GM18517 (cell line): Measurements from ENCODE around the gene GON7.
A peak's percentile ranks its signal among the peaks of the same experiment; 100 is the strongest.
"Not testable (repeated sequence)": the region's sequence is repeated elsewhere in the genome, so short reads cannot be mapped to it uniquely, and the experiment has no call there.

Experiments used
- ATAC-seq: cut with Tn5 transposase; IDR thresholded peaks from one replicate; pipeline ENCODE4 v1.9.1; 2021; ENCODE audit warnings: mild to moderate bottlenecking, moderate library complexity; ENCODE audit not compliant: unreplicated experiment

GON7 gene

DNA sequence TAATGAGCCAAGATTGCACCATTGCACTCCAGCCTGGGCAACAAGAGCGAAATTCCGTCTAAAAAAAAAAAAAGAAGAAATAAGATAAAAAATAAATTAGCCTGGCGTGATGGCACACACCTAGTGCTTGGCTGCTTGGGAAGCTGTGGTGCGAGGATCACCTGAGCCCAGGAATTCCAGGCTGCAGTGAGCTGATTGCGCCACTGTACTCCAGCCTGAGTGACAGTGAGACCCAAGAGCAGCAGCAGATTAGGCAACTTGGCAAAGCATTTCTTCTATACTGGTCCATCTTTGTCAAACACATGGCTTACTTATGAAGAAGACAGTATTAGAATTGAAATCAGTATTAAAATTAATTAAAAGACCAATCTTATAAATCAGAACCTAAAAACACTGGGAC lies 6.3 kb downstream of the GON7 start:
- no peak for ATAC-seq

DNA sequence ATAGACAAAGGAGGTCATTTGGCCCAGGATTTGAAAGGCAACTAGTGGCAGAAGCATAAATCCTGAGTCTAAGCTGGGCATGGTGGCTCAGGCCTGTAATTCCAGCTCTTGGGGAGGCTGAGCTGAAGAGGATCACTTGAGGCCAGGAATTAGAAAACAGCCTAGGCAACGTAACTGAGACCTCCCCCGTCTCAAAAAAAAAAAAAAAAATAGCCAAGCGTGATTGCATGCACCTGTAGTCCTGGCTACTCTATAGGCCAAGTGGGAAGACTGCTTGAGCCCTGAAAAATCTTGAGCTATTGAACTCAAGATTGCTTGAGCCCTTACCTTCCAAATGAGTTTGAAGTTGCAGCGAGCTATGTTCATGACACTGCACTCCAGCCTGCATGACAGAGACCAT lies 7.8 kb downstream of the GON7 start:
- ATAC-seq: no peak

DNA sequence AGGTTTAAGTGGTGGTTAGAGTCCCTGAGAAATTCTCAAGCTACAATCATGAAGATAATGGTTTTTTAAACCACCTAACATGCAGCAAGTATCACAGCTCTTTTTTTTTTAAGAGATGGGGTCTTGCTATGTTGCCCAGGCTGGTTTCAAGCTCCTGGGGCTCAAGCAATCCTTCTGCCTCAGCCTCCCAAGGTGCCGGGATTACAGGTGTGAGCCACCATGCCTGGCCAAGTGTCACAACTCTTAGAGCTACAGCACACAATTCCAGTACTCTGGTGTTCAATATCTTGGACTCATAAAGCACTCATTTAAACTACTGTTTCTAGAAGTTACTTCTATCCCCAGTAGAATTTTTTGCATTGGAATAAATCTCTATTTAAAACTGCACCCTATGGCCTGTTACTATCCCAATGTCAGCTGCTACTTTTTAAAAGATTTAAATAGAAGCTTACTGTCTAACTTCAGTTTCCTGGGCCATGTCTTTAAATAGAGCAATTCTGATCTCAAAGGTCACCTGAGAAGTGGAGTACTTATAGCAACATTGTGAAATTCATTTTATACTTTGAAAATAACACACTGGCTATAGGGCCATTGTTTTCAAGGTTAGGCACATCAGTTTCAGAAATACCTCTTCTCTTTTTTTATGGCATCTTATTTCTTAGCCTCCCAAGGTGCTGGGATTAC lies 11.4 kb downstream of the GON7 start:
- no peak for ATAC-seq

DNA sequence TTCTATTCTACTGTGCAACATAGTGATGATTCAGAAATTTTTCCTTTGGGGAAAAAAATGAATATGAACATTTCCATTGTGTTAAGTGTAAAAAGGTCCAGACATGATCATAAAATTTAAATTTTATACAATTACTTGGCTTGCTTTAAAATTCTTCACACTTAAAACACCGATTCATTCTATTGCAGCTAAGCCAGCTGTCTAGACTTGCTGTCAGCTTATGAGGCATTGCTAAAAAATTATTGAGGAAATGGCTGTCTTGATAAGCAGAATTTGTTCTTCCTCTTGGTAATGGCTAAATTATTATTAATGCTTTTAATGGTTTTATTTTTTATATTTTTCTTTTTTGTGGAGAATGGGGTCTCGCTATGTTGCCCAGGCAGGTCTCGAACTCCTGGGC lies 19.9 kb downstream of the GON7 start:
- ATAC-seq: no peak

DNA sequence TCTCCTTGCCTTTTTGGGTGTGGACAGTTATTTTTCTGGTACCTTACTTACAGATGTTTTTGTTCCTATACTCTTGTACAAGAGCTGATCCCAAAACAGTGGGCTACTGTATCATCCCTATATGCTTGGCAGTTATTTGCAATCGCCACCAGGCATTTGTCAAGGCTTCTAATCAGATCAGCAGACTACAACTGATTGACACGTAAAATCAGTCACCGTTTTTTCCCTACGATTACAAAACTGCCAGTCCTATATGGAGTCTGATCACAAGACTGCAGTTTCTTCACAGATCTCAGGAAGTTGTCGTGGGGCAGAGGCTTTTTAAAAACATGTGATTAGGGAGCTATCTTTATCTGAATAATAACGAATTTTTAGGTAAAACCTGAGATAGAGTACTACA lies 20.4 kb downstream of the GON7 start:
- no peak for ATAC-seq

DNA sequence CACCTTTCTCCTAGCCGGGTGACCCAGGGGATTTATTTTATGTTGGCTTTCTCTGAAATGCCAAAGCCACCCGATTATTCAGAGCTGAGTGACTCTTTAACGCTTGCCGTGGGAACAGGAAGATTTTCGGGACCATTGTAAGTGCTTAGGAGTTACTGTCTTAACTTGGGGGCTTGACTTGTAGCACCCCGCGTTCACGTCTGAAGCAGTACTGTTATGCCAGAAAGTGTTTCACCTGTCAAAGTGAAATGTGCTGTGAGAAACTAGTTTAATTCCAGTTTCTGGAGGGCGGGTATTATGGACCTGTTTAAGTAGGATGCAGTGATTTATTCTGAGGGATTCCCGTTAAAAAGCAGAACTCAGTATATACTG lies 21.5 kb downstream of the GON7 start:
- ATAC-seq: no peak

DNA sequence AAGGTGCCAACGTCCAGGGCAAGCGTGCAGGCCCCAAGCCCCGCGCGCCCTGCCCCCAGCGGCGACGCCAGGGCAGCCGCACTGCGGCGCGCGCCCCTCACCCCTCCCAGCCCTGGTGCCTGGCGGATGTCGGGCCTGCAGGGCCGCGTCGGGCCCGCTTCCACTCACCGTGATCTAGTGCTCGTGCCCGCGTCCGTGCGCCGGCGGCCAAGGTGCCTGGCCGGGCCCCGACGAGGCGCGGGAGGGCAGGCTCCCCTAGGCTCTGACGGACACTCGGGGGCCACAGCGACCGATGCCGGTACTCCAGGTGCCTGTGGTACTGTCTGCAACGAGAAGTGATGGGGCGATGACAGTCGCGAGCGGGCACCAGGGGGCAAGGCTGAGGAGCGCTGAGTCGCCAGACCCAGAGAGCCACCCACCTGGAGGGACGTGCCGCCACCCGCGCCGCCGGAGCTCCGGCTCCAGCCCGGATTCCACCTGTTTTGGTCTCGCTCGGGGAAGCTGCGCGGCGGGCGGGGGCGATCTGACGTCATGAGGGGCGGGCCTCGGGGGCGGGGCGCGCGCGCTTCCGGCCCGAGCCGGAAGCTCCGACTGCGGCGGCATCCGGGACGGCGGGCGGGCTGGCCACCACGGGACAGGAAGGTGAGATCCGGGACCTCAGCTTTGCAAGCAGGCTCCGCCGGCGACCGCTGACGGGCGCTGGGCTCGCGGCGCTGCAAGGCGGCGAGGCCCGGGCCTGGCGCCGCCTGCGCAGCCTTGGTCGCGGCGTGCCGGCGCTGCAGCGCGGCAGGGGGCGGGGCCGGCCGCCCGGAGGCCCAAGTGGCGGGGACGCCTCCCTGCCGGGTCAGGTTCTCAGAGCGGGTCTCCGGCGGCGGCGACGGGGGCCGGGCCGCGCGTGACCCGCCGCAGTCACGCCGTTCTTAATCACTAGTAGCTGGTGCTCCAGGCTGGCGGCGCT lies 22.2 kb downstream of the GON7 start, which contains the start of the genes LYSET and MOAP1:
Gene LYSET, plus strand, starts transcription at position 927 of the 958 bp plus-strand sequence. CDS start 89 bp downstream, outside the sequence.
Gene MOAP1, minus strand, starts transcription at position 507 of the 958 bp plus-strand sequence. CDS start 655 bp downstream, outside the sequence.
- peak; percentile 86 for ATAC-seq

DNA sequence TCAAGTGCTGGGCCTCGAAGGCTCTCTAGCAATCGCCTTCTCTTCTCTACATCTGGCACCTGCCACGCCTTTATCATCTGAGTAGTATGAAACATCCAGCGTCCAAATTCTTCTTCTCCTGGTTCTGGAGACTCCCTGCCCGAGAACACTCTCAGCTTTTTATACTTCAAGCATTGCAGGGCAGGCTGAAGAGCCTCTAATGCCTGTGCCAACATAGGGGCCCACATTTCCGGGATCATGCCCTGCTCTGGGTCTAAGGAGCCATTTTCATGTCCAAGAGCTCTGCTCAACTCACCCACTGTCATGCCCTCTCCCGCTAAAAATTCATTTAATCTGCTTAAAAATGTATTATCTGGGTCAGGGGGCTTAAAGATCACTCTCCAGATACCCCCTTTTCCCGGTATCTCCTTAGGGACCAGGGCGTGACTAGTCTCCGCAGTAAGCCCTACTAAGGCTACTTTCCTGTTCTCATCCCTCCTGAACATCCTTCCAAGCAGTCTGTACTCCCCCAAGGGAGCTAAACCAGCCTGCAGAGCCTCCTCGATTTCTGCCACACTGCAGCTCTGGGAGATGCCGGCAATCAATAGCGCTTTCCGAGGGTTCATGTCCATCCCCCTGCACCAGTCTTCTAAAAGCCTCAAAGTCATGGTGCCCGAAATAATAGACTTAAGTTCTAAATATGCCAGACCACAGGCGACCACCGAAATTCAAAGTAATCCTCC lies 23.1 kb downstream of the GON7 start:
- ATAC-seq: no peak

DNA sequence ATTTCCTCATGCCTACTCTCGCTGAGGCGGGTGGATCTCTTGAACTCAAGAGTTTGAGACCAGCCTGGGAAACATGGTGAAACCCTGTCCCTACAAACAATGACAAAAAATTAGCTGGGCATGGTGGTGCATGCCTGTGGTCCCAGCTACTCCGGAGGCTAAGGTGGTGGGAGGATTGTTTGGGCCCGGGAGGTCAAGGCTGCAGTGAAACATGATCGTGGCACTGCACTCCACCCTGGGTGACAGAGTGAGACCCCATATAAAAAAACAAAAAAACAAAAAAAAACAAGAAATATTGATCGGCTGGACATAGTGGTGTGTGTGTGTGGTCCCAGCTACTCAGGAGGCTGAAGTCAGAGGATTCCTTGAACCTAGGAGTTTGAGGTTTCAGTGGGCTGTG lies 31.4 kb downstream of the GON7 start:
- no peak for ATAC-seq

DNA sequence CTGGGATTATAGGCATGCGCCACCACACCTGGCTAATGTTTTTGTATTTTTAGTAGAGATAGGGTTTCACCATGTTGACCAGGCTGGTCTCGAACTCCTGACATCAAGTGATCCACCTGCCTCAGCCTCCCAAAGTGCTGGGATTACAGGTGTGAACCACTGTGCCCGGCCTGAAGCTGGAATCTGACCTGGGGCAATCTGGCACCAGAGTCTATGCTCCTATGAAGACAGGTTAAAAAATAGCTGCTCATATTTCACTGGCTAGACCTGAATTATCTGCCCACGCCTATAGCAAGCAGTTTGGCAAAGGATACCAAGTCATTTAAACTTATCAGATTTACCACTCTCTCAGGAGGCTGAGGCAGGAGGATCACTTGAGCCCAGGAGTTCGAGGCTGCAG lies 32.1 kb downstream of the GON7 start:
- ATAC-seq: not testable (repeated sequence)

DNA sequence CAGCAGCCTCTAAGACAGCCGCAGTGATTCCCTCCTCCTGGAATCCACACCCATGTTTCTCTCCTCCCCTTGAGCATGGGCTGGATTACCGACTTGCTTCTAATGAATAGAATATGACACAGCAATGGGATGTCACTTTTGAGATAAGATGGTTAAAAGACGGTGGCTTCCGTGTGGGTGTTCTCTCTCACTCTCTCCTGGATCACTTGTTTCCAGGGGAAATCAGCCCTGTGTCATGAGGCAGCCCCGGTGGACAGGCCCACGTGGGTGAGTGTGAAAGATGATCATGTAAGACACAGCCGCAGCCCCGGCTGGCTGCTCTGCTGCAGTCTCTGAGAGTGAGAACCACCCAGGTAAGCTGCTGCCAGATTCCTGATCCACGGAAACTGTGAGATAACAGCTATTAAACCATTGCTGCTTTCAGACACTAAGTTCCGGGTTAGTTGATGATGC lies 32.9 kb downstream of the GON7 start:
- ATAC-seq: no peak

DNA sequence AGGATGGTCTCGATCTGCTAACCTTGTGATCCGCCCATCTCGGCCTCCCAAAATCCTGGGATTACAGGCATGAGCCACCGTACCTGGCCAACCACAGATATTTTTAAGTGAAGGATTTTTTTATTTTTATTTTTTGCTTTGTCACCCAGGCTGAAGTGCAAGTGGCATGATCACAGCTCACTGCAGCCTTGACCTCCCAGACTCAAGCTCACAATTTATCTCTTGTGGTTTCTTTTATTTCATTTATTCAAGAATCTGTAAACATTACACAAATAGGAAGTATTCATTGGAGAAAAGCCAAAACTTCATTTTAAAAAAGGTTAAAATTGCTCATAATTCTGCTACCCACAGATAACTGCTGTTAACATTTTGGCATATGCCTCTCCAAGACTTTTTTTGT lies 35.5 kb downstream of the GON7 start:
- no peak for ATAC-seq

DNA sequence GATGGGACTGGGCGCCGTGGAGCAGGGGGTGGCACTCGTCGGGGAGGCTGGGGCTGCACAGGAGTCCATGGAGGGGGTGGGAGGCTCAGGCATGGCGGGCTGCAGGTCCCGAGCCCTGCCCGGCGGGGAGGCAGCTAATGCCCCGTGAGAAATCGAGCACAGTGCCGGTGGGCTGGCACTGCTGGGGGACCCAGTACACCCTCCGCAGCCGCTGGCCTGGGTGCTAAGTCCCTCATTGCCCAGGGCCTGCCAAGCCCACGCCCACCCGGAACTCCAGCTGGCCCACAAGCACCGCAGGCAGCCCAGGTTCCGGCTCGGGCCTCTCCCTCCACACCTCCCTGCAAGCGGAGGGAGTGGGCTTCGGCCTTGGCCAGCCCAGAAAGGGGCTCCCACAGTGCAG lies 36.7 kb downstream of the GON7 start:
- ATAC-seq: not testable (repeated sequence)

DNA sequence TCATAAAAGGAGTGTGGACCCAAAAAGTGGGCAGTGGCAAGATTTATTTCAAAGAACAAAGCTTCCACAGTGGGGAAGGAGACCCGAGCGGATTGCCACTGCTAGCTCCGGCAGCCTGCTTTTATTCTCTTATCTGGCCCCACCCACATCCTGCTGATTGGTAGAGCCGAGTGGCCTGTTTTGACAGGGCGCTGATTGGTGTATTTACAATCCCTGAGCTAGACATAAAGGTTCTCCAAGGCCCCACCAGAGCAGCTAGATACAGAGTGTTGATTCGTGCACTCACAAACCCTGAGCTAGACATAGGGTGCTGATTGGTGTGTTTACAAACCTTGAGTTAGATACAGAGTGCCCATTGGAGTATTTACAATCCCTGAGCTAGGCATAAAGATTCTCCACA lies 37.2 kb downstream of the GON7 start:
- ATAC-seq: not testable (repeated sequence)

DNA sequence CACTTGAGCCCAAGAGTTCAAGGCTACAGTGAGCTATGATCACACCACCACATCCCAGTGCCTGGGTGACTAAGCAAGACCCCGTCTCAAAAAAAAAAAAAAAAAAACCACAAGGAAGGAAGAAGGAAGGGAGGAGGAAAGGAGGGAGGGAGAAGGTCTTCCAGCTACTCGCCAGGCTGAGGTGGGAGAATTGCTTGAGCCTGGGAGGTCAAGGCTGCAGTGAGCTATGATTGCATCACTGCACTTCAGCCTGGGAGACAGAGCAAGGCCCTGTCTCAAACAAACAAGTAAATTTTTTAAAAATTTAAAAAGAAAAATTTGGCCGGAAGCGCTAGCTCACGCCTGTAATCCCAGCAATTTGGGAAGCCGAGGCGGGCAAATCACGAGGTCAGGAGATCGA lies 38.3 kb downstream of the GON7 start:
- ATAC-seq: not testable (repeated sequence)

DNA sequence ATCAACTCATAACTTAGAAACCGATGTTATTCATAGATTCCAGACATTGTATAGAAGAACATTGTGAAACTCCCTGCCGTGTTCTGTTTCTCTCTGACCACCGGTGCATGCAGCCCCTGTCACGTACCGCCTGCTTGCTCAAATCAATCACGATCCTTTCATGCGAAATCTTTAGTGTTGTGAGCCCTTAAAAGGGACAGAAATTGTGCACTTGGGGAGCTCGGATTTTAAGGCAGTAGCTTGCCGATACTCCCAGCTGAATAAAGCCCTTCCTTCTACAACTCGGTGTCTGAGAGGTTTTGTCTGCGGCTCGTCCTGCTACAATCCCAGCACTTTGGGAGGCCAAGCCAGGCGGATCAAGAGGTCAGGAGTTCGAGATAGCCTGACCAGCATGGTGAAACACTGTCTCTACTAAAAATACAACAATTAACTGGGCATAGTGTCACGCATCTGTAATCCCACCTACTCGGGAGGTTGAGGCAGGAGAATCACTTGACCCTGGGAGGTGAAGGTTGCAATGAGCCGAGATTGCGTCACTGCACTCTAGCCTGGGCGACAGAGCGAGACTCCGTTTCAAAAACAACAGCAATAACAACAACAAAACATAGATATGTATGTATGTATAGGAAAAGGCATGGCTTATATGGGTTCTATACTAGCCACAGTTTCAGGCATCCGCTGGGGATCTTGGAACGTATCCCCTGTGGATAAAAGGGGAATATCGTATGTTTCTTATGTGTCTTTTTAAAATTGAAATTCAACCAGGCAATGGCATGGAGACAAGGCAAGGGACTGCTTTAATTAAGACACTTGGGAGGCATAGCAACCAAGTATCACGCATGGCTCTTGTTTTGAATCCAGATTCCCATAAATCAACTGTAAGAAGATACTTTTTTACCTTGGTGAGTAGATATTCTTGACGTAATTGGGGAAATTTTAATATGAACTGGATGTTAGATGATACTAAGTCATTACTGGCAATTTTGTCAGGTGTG lies 41.3 kb downstream of the GON7 start:
- ATAC-seq: not testable (repeated sequence)

DNA sequence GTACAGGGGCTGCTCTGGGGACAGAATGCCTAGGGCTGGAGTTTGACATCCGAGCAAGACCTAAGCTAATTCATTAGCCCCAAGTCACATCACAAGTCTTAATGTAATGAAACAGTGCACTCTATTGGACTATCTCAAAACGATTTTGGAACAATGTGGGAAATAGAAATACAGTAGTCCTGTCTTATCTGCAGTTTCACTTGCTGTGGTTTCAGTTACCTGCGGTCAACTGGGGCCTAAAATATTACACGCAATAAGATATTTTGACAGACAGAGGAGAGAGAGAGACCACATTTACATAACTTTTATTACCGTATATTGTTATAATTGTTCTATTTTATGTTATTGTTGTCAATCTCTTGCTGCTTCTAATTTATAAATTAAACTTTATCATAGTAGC lies 43.3 kb downstream of the GON7 start:
- no peak for ATAC-seq

DNA sequence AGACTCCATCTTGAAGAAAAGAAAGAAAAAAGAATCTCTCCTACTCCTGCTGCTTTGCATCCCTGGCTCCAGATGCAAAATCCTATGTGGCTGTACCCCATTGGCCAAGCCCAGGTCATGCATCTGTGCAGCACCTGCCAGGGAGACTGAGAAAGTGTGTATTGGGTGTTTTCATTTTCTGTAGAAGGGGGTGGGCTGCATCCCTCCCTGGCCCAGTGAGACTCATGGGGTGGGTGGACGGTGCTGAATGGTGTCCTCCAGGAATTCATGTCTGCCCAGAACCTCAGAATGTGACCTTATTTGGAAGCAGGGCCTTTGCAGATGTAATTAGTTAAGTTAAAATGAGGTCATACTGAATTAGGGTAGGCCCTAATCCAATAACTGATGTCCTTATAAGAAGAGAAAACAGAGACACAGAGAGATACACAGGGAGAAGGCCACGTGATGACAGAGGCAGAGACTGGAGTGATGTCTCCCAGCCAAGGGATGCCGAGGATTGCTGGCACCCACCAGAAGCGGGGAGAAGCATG lies 45.4 kb downstream of the GON7 start:
- no peak for ATAC-seq

DNA sequence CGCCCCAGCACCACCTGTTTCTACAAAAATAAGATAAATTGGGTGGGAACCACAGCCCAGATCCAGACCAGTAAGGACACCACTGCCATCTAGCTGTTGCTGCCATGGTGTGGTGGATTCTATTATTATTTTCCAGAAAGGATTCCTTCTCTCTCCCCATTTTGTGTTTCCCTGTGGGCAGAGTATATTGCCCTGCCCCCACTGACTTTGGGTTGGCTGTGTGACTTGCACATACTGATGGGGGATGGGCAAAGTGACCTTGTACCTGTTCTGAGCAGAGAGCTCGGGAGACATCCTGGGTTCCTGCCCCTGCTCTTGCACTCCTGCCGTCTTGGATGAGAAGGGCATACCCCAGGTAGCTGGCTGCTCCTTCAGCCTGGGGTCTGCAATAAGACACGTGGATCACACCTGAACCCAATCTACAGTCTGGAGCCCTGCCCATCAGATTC lies 46.5 kb downstream of the GON7 start:
- ATAC-seq: no peak
